Ascending aorta (tissue), 2 donors: Measurements from ENCODE around the gene CCDC187. TPM values are rescaled to one million over a fixed set of nuclear protein-coding genes. Genes with fewer than 3 reads are reported as not detected.

ENCODE experiments used
- DNase-seq, 2 donors: peaks; one replicate each; pipeline ENCODE4 v3.0.0-alpha.2; 2019; ENCODE audit warnings: low spot score in 2 of 2
- H3K27ac ChIP-seq, 2 donors: fragments of 200-600 bp; sonication (generic); one replicate each; pipeline ENCODE4 v1.5.1; 2016 to 2017; ENCODE audit warnings: mild to moderate bottlenecking in 1 of 2
- H3K27me3 ChIP-seq: fragments of 200-600 bp; sonication (generic); one replicate; pipeline ENCODE4 v1.5.1; 2017
- H3K36me3 ChIP-seq, 2 donors: fragments of 200-600 bp; sonication (generic); one replicate each; pipeline ENCODE4 v1.5.1; 2016
- H3K4me1 ChIP-seq, 2 donors: fragments of 200-600 bp; sonication (generic); one replicate each; pipeline ENCODE4 v1.5.1; 2016 to 2017; ENCODE audit warnings: mild to moderate bottlenecking in 1 of 2
- H3K4me3 ChIP-seq, 2 donors: fragments of 200-600 bp; sonication (generic); one replicate each; pipeline ENCODE4 v1.5.1; 2016 to 2017; ENCODE audit warnings: mild to moderate bottlenecking in 1 of 2
- H3K9me3 ChIP-seq, 2 donors: fragments of 200-600 bp; sonication (generic); one replicate each; pipeline ENCODE4 v1.5.1; 2016
- CTCF ChIP-seq, 3 experiments: fragments of 200-600 bp in 2 of 3; fragments of 450-650 bp in 1 of 3; sonication (generic) in 2 of 3; IDR thresholded peaks; one replicate each; pipeline ENCODE4 v1.5.1; 2016 to 2019; ENCODE audit warnings: antibody characterized with exemption in 3 of 3, mild to moderate bottlenecking in 1 of 3, moderate library complexity in 1 of 3
- intact Hi-C: fragments of 100-400 bp; cut with DNase I; formaldehyde crosslinking; loops from one replicate; pipeline ENCODE4 v1.15.1; 2023
- total RNA-seq: library from RNA; depleted of rRNA; stranded (reverse); fragments of >200 nt; gene quantifications from one replicate; pipeline ENCODE4 v1.1.0, GENCODE V29; 2016

Gene CCDC187
- total RNA-seq, 1 donor from 2014 or later = under 0.01 TPM

GRCh38 chr9:136330406-136330990 lies 26.6 kb upstream of the CCDC187 start:
- intact Hi-C loops = no loop called here
- H3K4me1 ChIP-seq = peaks cover 21 to 27% of the 10 kb centered on the region in 2 donors
- no peak overlapping the region for H3K27ac ChIP-seq
- no peaks in the 10 kb centered on the region for H3K27me3 ChIP-seq
- H3K9me3 ChIP-seq = no peaks in the 10 kb centered on the region
- no peak for DNase-seq
- H3K4me3 ChIP-seq = no peak overlapping the region
- peaks cover 0 to 4% of the 10 kb centered on the region in 2 donors for H3K36me3 ChIP-seq
- no peak for TF ChIP-seq CTCF (IDR thresholded peaks at IDR 0.05)

- peaks cover 0 to 4% of the 10 kb centered on the region in 2 donors for H3K36me3 ChIP-seq
- no peak overlapping the region for H3K27ac ChIP-seq
- intact Hi-C loops = loop anchor here (5.0 kb wide), 1 partner anchor 72 kb away; the partner anchor contains the start of gene SNAPC4
- no peak for TF ChIP-seq CTCF (IDR thresholded peaks at IDR 0.05)
- no peaks in the 10 kb centered on the region for H3K9me3 ChIP-seq
- H3K4me1 ChIP-seq = peaks cover 21 to 27% of the 10 kb centered on the region in 2 donors
- H3K27me3 ChIP-seq = no peaks in the 10 kb centered on the region
- no peak for DNase-seq
- no peak overlapping the region for H3K4me3 ChIP-seq
Measured at GRCh38 chr9:136329636-136330405, 25.9 kb upstream of the CCDC187 start.

GRCh38 chr9:136329211-136329627 lies 25.3 kb upstream of the CCDC187 start:
- H3K4me3 ChIP-seq = peak overlapping the region in 1 of 2 donors; percentile 98
- no peak for DNase-seq
- peaks cover 21 to 27% of the 10 kb centered on the region in 2 donors for H3K4me1 ChIP-seq
- peak overlapping the region; percentile 78 to 86 for H3K27ac ChIP-seq
- H3K27me3 ChIP-seq = no peaks in the 10 kb centered on the region
- H3K36me3 ChIP-seq = no peaks in the 10 kb centered on the region
- intact Hi-C loops = loop anchor here (5.0 kb wide), 1 partner anchor 73 kb away; the partner anchor contains the start of gene SNAPC4
- no peak for TF ChIP-seq CTCF (IDR thresholded peaks at IDR 0.05)
- no peaks in the 10 kb centered on the region for H3K9me3 ChIP-seq

GRCh38 chr9:136328622-136329041 lies 24.7 kb upstream of the CCDC187 start:
- intact Hi-C loops = loop anchor here (5.0 kb wide), 1 partner anchor 74 kb away; the partner anchor contains the start of gene SNAPC4
- H3K27me3 ChIP-seq = no peaks in the 10 kb centered on the region
- no peak for TF ChIP-seq CTCF (IDR thresholded peaks at IDR 0.05)
- no peak for DNase-seq
- peaks cover 21 to 27% of the 10 kb centered on the region in 2 donors for H3K4me1 ChIP-seq
- H3K4me3 ChIP-seq = peak overlapping the region; percentile 75 to 98
- peak overlapping the region; percentile 78 to 86 for H3K27ac ChIP-seq
- H3K9me3 ChIP-seq = no peaks in the 10 kb centered on the region
- H3K36me3 ChIP-seq = no peaks in the 10 kb centered on the region

GRCh38 chr9:136328011-136328621 lies 24.2 kb upstream of the CCDC187 start:
- H3K4me3 ChIP-seq = peak overlapping the region; percentile 75 to 98
- H3K9me3 ChIP-seq = no peaks in the 10 kb centered on the region
- H3K4me1 ChIP-seq = peaks cover 21 to 27% of the 10 kb centered on the region in 2 donors
- no peak for DNase-seq
- H3K27ac ChIP-seq = peak overlapping the region; percentile 78 to 86
- TF ChIP-seq CTCF (IDR thresholded peaks at IDR 0.05) = no peak
- no peaks in the 10 kb centered on the region for H3K27me3 ChIP-seq
- intact Hi-C loops = loop anchor here (5.0 kb wide), 1 partner anchor 74 kb away; the partner anchor contains the start of gene SNAPC4
- no peaks in the 10 kb centered on the region for H3K36me3 ChIP-seq
